ENCODE data around the gene ZFP91.

ZFP91 gene

GRCh38 chr11:58582437-58582836, 3.6 kb downstream of the ZFP91 start:
- no peak for DNase-seq (ENCODE audit: low read depth)

DNA sequence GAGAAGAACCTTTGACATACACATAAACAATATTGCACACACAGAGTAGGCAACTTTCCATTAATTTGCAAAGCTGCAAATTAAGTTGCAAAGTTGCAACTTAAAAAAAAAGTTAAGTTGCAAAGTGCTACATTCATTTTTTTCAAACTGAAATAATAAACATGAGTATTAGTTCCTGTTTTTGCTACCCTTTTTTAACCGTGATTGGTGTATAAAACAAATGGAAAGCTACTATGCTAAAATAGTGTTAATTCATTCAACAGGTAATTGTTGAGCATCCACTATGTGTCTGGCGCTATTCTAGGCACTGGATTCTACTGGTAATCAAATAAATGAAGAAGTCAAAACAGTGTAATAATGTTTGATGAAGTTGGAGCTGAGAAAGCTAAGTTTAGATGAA, 8.1 kb downstream of the ZFP91 start:
- no peak for DNase-seq (ENCODE audit: low read depth)

GRCh38 chr11:58591659-58592058, 12.8 kb downstream of the ZFP91 start:
- DNase-seq (ENCODE audit: low read depth): no peak

DNA sequence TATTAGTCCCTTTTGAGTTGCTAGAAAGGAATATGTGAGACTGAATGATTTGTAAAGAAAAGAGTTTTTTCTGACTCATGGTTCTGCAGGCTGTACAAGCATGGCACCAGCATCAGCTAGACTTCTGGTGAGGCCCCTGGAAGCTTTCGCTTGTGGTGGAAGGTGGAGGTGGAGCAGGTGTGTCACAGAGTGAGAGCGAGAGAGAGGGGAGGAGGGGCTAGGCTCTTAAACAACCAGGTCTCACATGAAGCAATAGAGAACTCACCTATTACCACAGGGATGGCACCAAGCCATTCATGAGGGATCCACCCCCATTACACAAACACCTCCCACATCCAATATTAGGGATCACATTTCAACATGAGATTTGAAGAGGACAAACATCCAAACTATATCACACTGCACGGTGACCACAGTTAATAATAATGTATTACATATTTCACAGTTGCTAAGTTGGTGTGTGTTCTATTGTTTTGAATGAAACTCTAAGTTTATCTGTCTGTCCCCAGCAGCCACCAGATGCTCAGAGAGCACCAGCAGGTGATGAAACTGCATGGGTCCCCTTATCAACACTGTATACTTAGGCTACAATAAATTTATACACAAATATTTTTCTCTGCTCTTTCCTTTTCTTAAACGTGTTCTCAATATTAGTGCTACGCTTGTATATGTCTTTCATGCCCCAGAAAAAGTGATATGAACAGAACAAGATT, 14.1 kb downstream of the ZFP91 start:
- DNase-seq (ENCODE audit: low read depth): no peak

GRCh38 chr11:58594826-58595225, 16.0 kb downstream of the ZFP91 start:
- DNase-seq (ENCODE audit: low read depth): no peak

DNA sequence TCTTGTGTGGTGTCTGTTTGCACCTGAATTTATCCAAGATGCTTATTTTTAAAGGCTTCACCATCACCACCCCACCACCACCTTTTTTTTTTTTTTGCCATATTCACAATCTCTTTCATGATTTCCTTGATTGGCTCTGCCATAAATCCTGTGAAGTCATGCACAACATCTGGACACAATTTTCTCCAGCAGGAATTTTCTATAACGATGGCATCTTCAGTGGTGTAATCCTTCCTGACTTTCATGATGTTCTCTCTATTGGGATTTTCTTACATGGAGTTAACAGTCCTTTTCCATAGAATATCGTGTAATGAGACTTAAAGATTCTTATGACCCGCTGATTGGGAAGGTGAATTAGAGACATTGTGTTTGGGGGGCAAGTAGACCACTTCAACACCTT, 17.8 kb downstream of the ZFP91 start:
- no peak for DNase-seq (ENCODE audit: low read depth)

DNA sequence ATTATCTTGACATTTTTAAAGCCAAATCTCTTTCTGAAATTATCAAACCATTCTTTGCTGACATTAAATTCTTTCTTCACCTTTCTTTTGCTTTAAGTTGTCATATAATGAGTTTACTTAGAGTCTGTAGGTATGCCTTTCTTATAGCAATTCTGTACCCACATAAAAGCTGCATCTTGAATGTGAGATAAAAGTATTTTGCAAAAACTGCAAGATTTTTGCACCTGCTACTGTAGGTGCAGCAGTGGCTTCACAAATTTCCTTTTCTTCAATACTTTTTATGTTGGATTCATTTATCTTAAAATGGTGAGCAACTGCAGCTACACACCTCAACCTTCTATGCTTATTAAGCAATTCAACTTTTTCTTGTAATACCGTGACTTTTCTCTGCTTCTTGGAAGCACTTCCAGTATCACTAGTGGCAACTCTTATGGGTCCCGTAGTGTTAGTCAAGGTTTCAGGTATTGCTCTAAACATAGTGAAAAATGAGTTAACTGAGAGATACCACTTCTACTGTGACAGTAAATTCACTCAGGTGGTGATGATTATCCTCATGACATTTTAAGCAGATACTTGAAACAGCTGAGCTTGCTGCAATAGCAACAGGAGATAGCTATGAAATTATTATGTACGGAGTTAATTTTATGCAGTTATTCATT, 18.8 kb downstream of the ZFP91 start:
- DNase-seq (ENCODE audit: low read depth): no peak

DNA sequence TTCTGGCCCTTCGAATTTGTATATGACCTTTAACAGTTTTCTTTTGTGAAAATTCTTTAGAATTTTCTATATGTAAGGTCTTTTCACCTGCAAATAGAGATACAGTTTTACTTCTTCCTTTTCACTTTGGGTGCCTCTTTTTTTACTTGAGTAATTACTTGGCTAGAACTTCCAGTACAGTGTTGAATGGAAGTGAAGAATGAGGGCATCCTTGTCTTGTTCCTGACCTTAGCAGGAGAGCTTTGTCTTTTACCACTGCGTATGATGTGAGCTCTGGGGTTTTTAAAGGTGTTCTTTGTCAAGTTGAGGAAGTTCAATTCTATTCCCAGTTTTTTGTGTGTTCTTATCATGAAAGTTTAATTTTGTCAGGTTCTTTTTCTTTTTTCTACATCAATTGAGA, 21.6 kb downstream of the ZFP91 start:
- no peak for DNase-seq (ENCODE audit: low read depth)

DNA sequence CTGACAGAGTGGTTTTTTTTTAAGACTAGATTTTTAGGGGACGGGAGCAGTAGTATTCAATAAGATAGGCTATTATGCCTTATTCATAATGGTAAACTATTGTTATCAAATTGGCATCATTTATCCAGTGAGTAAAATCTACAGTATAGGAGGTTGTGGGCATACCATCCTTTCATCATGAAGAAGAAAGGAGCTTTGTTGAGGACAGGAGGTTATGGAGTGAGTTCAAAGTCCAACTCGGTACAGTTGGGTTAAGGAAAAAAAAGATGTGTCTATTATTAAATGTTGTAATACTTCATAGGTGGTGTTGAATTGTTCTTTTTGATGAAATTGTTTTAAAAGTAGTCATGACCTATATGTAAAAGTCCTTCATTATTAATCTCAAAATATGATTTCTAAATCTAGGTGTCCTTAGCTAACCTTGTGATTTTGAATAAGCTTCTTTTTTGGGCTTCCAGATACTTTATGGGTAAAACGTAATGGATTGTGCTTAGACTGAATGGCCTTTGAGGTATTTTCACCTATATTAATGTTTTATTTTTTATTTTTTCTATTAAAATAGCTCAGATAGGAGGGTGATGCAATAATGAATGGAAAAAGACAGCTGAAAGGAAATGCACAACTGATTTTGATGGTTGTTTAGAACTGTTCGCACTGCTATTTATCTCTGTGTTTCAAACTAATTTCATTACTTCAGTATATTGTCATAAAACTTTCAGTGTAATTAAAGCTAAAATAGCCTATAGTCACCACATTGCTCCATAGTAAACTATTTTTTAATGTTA, 28.3 kb downstream of the ZFP91 start:
- no peak for DNase-seq (ENCODE audit: low read depth)

- DNase-seq (ENCODE audit: low read depth): no peak
Measured at GRCh38 chr11:58608331-58608730, 29.5 kb downstream of the ZFP91 start.

- no peak for DNase-seq (ENCODE audit: low read depth)
Measured at GRCh38 chr11:58609723-58610122, 30.9 kb downstream of the ZFP91 start.

GRCh38 chr11:58613228-58613627, 34.4 kb downstream of the ZFP91 start:
- DNase-seq (ENCODE audit: low read depth): no peak

- DNase-seq (ENCODE audit: low read depth): no peak
Measured at GRCh38 chr11:58615559-58615958, 36.7 kb downstream of the ZFP91 start.

DNA sequence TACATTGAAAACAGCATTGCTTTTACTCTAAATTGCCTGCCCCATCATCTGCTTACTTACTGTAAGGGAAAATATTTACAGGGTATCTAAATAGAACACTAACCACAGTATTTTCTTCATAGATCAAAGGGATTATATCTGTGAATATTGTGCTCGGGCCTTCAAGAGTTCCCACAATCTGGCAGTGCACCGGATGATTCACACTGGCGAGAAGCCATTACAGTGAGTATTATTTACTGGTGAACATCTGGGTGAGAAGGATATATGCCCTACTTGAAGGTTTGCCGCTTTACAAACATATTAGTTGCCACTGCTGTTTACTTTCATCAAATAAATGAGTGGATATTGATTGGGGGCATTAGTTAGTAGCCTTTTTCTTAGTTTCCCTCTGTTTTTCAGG, 37.7 kb downstream of the ZFP91 start:
- DNase-seq (ENCODE audit: low read depth): peak; percentile 65

DNA sequence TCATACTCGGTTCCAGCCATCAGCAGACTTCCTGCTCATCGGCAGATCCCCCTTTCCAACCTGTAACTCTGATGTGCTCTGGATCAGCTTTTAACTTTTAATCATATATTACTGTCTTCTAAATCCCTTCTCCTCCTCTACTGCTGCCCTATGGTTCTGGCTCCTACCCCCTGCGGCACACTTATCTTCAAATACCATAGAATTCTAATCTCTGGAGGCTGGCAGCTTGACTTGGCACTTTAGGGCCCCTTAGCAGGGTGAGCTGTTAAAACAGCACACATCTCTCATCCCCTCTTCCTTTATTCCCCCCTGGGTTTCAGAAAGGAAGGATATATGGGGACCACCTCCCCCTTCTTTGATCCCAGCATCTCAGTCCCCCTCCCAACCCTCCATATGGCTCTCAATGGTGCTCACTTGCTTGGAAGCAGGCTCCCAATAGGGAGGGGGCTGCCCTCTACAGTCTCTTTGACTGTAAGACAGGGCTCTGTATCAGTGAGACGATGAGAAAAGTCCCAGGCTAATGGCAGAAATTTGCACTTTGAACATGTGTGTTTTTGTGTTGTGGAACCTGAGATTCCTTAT, 39.2 kb downstream of the ZFP91 start:
- no peak for DNase-seq (ENCODE audit: low read depth)

GRCh38 chr11:58621586-58622262, 42.9 kb downstream of the ZFP91 start:
- no peak for DNase-seq (ENCODE audit: low read depth)

GRCh38 chr11:58622344-58622743, 43.5 kb downstream of the ZFP91 start, which contains the start of gene CNTF:
Gene CNTF (plus strand): TSS chr11:58622665. CDS start chr11:58622753, 88 bp downstream.
- no peak for DNase-seq (ENCODE audit: low read depth)

GRCh38 chr11:58625086-58625485, 46.2 kb downstream of the ZFP91 start:
- no peak for DNase-seq (ENCODE audit: low read depth)

DNA sequence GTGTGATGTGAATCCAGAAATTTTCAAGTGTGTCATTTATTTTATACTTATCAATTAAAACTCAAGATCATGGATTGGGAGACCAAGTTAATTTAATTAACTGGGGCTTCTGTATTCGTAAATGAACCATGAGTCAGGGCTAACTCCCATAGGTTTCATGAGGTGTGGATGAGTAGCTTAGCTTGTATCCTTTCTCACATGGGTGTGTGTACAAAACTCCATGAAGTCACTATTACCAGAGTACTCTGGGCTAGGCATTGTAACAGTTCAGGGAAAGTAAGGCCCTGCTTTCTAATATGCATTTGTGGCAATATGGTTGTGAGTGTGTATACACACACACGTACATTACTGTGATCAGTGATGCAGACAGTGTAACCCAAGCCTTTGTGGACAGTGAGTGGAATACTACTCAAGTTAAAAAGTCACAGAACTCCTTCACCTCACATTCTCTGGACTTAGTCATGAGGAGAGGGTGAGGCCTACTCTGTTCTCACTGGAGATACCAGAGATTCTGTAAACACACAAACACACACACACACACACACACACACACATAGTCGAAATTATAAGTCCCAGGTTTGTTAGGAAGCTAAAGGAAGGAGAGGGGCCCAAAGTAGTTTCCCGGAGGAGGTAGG, 47.1 kb downstream of the ZFP91 start:
- DNase-seq (ENCODE audit: low read depth): peak; percentile 51

- no peak for DNase-seq (ENCODE audit: low read depth)
Measured at GRCh38 chr11:58626934-58627483, 48.1 kb downstream of the ZFP91 start.

- no peak for DNase-seq (ENCODE audit: low read depth)
Measured at GRCh38 chr11:58628446-58628845, 49.6 kb downstream of the ZFP91 start.
